HL-60 (cell line): ENCODE measurements around the gene KCTD19.
"Not testable (repeated sequence)": the region's sequence is repeated elsewhere in the genome, so short reads cannot be mapped to it uniquely, and the experiment has no call there.

ENCODE experiments used
- GABPA ChIP-seq: IDR thresholded peaks from 2 replicates; pipeline ENCODE4 v1.6.1; 2012; ENCODE audit warnings: low read depth
- POLR2AphosphoS5 ChIP-seq: IDR thresholded peaks from 2 replicates; pipeline ENCODE4 v1.6.1; 2012; ENCODE audit warnings: low read depth
- REST ChIP-seq: IDR thresholded peaks from 2 replicates; pipeline ENCODE4 v1.6.1; 2012; ENCODE audit warnings: low read depth; ENCODE audit not compliant: insufficient replicate concordance
- SPI1 ChIP-seq: IDR thresholded peaks from 2 replicates; pipeline ENCODE4 v1.6.1; 2012; ENCODE audit warnings: low read depth, mild to moderate bottlenecking, borderline replicate concordance
- TF ChIP-seq, protein P1 (sequence below): IDR thresholded peaks from one replicate; pipeline ENCODE4 v1.5.1; 2011; ENCODE audit warnings: low read length, control low read depth, inconsistent platforms; ENCODE audit not compliant: insufficient read depth

- TF ChIP-seq, protein P1, sequence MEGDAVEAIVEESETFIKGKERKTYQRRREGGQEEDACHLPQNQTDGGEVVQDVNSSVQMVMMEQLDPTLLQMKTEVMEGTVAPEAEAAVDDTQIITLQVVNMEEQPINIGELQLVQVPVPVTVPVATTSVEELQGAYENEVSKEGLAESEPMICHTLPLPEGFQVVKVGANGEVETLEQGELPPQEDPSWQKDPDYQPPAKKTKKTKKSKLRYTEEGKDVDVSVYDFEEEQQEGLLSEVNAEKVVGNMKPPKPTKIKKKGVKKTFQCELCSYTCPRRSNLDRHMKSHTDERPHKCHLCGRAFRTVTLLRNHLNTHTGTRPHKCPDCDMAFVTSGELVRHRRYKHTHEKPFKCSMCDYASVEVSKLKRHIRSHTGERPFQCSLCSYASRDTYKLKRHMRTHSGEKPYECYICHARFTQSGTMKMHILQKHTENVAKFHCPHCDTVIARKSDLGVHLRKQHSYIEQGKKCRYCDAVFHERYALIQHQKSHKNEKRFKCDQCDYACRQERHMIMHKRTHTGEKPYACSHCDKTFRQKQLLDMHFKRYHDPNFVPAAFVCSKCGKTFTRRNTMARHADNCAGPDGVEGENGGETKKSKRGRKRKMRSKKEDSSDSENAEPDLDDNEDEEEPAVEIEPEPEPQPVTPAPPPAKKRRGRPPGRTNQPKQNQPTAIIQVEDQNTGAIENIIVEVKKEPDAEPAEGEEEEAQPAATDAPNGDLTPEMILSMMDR, result not testable (repeated sequence)
- TF ChIP-seq GABPA, POLR2AphosphoS5, REST, SPI1: not testable (repeated sequence)
These were observed 49.5 kb upstream of the KCTD19 start for GRCh38 chr16:67376012-67376411.
